Muscle layer of colon (tissue), 2 donors: Measurements from ENCODE around the gene IDH3B.

Experiments used
- H3K27ac ChIP-seq: one replicate; pipeline ENCODE4 v1.7.0; 2013; ENCODE audit warnings: low read depth, mild to moderate bottlenecking, low read length, moderate library complexity
- H3K27me3 ChIP-seq, 2 donors: one replicate each; pipeline ENCODE4 v1.7.0; 2013; ENCODE audit warnings: low read length in 2 of 2, mild to moderate bottlenecking in 2 of 2; ENCODE audit not compliant: insufficient read depth in 2 of 2, control insufficient read depth in 1 of 2
- H3K36me3 ChIP-seq: one replicate; pipeline ENCODE4 v1.7.0; 2013; ENCODE audit warnings: mild to moderate bottlenecking, low read length; ENCODE audit not compliant: insufficient read depth
- H3K4me1 ChIP-seq: one replicate; pipeline ENCODE4 v1.7.0; 2013; ENCODE audit warnings: mild to moderate bottlenecking, low read length; ENCODE audit not compliant: insufficient read depth
- H3K4me3 ChIP-seq, 2 donors: one replicate each; pipeline ENCODE4 v1.7.0; 2013; ENCODE audit warnings: low read length in 2 of 2, low read depth in 1 of 2, mild to moderate bottlenecking in 1 of 2, moderate library complexity in 1 of 2
- H3K9ac ChIP-seq: one replicate; pipeline ENCODE4 v1.7.0; 2013; ENCODE audit warnings: low read length
- H3K9me3 ChIP-seq: one replicate; pipeline ENCODE4 v1.7.0; 2013; ENCODE audit warnings: mild to moderate bottlenecking, low read length
- donor health status: abdominal sarcoma.
- donor health status: Adenocarcinoma of cecum.

Gene IDH3B

DNA sequence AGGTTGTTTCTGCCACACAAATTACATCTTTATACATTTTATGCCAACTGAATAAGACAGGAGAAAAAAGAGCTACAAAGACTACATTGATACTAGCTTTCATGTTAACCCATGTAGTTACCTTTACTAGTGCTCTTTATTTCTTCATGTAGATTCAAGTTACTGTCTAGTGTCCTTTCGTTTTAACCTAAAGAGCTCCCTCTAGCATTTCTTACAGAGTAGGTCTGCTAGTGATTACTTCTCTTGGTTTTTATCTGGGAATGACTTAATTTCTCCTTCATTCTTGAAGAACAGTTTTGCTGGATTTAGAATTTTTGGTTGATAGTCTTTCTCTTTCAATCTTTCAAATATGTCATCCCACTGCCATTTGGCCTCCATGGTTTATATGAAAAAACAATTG lies 32.8 kb downstream of the IDH3B start:
- H3K27ac ChIP-seq: no peak overlapping the region
- H3K9ac ChIP-seq: no peak overlapping the region
- no peaks in the 10 kb centered on the region for H3K9me3 ChIP-seq
- H3K27me3 ChIP-seq: no peaks in the 10 kb centered on the region
- H3K36me3 ChIP-seq: no peaks in the 10 kb centered on the region
- H3K4me3 ChIP-seq: no peak overlapping the region
- no peaks in the 10 kb centered on the region for H3K4me1 ChIP-seq

DNA sequence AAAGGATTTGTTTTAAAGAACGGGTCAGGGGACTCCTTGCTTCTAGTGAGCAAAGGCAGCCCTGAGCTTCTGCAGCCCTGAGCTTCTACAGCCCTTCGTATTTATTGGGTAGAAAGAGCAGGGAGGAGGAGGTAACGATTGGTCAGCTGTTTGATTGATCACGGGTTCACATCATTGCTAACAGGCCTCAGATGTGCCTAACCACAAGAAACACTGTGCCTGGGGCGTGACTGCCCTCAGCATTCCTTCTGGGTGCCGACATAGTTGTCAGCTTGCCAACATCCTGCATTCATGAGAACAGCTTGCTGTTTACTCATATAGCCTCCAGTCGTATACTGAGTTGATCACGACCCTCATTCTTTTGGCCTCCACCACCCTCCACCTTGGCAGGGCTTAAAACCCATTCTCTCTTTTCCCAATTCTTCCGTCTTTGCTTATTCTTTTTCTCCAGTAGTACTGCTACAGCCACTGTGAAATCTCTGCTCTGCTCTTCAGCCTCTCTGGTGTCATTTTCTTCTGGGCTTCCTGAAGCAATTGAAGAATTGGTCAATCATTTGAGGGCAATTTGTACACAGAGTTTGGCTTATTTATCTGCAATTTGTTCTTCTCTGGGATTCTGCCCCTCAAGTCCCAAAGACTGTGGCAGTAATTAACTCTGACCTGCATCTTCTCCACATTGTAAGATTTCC lies 37.0 kb downstream of the IDH3B start:
- Histone ChIP-seq H3K4me1 (no peaks in the 10 kb centered on the region), H3K9me3 (no peaks in the 10 kb centered on the region), H3K9ac (no peak overlapping the region), H3K27ac (no peak overlapping the region), H3K4me3 (no peak overlapping the region), H3K36me3 (no peaks in the 10 kb centered on the region), H3K27me3 (no peaks in the 10 kb centered on the region)

DNA sequence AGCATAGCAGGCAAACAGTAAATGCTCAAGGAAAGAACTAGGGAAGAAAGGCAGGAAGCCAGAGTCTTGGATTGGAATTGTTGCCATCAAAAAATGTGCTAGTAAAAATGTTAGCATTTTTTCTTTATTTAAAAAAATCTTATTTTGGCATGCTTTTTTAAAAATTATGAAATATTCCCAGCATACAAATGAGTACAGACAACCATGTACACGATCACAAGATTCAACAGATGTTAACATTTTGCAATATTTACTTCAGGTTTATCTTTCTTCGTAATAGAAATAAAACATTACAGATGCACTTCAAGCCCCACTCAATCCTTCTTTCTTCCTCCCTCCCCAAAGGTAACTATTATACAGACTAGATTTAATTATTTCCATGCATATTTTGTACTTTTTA lies 39.0 kb downstream of the IDH3B start:
- Histone ChIP-seq H3K27me3 (no peaks in the 10 kb centered on the region), H3K4me1 (no peaks in the 10 kb centered on the region), H3K4me3 (no peak overlapping the region), H3K36me3 (no peaks in the 10 kb centered on the region), H3K27ac (no peak overlapping the region), H3K9me3 (no peaks in the 10 kb centered on the region), H3K9ac (no peak overlapping the region)

DNA sequence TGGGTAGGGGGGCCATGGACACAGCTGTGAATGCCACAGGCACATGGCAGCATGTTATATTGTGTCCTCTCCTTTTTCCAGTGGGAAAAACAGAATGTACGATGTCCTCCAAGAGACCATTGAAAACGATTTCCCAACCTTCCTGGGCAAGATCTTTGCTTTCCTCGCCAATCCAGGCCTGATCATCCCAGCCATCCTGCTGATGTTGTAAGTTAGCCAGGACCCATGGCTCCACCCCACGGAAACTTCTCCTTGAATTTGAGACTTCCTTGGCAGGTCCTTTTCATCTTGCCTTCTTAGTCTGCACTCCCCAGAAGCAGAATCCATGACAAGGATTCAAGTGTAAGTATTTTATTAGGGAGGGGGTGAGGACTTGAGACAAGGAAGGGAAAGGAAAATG lies 39.8 kb downstream of the IDH3B start:
- no peak overlapping the region for H3K9ac ChIP-seq
- no peak overlapping the region for H3K4me3 ChIP-seq
- no peaks in the 10 kb centered on the region for H3K9me3 ChIP-seq
- H3K36me3 ChIP-seq: no peaks in the 10 kb centered on the region
- H3K27me3 ChIP-seq: no peaks in the 10 kb centered on the region
- no peaks in the 10 kb centered on the region for H3K4me1 ChIP-seq
- no peak overlapping the region for H3K27ac ChIP-seq

DNA sequence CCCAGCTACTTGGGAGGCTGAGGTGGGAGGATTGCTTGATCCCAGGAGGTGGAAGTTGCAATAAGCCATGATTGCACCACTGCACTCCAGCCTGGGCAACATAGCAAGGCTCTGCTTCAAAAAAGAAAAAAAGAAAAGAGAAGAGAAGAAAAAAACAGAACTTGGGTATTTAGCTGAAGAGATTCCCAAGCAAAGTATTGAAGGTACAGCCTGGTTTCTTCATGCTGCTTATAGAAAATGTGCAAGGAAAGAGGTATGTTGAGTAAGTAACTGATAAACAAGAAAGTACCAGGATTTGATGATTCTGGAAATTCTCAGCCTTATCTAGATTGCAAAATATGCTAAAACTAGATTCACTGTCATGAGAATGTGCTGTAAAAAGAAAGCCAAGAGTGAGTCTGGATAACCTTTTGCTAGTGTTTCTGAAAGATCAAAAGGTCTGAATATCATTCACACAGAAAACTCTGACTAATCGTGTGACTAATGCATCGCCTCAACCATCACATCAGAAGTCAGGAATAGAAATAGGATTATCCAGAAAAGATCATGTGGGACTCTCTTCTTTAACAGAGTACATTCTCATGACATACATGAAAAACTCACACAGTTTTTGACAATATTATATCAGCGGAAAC lies 43.9 kb downstream of the IDH3B start:
- Histone ChIP-seq H3K27ac (no peak overlapping the region), H3K36me3 (no peaks in the 10 kb centered on the region), H3K4me3 (no peak overlapping the region), H3K27me3 (no peaks in the 10 kb centered on the region), H3K9me3 (no peaks in the 10 kb centered on the region), H3K9ac (no peak overlapping the region), H3K4me1 (no peaks in the 10 kb centered on the region)

DNA sequence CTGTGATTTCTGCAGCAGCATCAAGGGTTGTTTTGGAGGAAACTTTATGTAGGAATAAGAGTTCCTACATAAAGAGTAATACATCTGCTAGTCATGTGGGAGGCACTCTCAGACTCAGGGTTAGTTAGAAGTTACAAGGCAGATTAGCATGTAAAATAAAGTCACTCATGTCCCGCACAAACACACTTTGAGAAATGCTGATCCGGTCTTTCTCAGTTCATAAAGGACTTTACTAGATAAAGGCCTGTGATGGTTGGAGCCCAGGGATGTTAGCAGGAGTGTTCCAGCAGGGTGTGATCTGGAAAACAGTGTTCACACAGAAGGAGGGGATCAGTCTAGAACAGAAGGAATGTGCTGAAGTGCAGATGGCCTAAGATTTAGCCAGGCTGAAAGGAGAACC lies 44.7 kb downstream of the IDH3B start:
- no peaks in the 10 kb centered on the region for H3K27me3 ChIP-seq
- no peak overlapping the region for H3K27ac ChIP-seq
- H3K4me1 ChIP-seq: no peaks in the 10 kb centered on the region
- no peaks in the 10 kb centered on the region for H3K9me3 ChIP-seq
- no peak overlapping the region for H3K9ac ChIP-seq
- no peak overlapping the region for H3K4me3 ChIP-seq
- no peaks in the 10 kb centered on the region for H3K36me3 ChIP-seq

DNA sequence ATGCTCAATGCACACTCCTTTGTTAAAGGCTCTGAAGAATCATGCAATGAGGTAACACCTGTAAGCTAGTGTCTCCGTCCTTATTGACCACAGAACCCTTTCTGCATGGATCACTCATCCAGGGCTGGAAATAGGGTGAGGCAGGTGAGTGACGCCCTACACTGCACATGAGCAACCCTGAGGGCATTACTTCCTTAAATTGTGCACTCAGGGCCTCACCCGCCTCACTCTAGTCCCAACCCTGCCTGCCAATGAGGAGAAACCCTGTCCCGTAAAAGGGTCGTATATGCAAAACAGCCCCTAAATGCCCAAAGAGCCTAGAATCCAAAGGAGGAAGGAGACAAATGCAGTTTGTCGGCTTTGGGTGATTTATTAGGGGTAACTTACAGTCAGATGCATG lies 45.2 kb downstream of the IDH3B start:
- no peaks in the 10 kb centered on the region for H3K36me3 ChIP-seq
- H3K4me1 ChIP-seq: no peaks in the 10 kb centered on the region
- H3K27ac ChIP-seq: no peak overlapping the region
- H3K4me3 ChIP-seq: no peak overlapping the region
- H3K27me3 ChIP-seq: no peaks in the 10 kb centered on the region
- H3K9ac ChIP-seq: no peak overlapping the region
- H3K9me3 ChIP-seq: no peaks in the 10 kb centered on the region

DNA sequence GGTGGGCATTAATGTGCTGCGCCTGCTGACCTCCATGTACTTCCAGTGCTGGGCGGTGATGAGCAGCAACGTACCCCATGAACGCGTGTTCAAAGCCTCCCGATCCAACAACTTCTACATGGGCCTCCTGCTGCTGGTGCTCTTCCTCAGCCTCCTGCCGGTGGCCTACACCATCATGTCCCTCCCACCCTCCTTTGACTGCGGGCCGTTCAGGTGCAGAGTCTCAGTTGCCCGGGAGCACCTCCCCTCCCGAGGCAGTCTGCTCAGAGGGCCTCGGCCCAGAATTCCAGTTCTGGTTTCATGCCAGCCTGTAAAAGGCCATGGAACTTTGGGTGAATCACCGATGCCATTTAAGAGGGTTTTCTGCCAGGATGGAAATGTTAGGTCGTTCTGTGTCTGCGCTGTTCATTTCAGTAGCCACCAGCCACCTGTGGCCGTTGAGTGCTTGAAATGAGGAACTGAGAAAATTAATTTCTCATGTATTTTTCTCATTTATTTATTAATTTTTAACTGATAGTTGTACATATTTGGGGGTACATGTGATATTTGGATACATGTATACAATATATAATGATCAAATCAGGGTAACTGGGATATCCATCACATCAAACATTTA lies 46.8 kb downstream of the IDH3B start:
- H3K36me3 ChIP-seq: no peaks in the 10 kb centered on the region
- H3K4me1 ChIP-seq: no peaks in the 10 kb centered on the region
- no peak overlapping the region for H3K4me3 ChIP-seq
- no peak overlapping the region for H3K27ac ChIP-seq
- no peaks in the 10 kb centered on the region for H3K27me3 ChIP-seq
- H3K9ac ChIP-seq: no peak overlapping the region
- no peaks in the 10 kb centered on the region for H3K9me3 ChIP-seq

DNA sequence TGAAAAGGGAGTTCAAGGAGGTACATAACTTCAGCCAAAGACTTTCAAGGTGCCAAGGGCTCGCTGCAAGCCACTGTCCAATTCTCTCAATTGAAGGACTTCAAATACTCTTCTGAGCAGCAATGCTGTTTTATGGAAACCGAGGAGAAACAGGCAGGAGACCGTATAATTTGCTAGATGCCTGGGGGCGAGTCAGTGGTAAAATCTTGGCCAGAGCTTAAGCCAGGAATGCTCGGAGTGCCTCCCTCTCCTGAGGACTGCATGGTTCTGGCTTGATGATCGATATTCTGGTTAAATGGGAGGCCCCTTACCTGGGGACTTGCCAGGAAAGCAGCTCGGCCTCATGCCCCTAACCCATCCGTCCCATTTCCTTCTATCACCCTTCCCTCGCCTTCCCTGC lies 47.4 kb downstream of the IDH3B start:
- Histone ChIP-seq H3K9ac (no peak overlapping the region), H3K4me1 (no peaks in the 10 kb centered on the region), H3K4me3 (no peak overlapping the region), H3K27me3 (no peaks in the 10 kb centered on the region), H3K9me3 (no peaks in the 10 kb centered on the region), H3K36me3 (no peaks in the 10 kb centered on the region), H3K27ac (no peak overlapping the region)

DNA sequence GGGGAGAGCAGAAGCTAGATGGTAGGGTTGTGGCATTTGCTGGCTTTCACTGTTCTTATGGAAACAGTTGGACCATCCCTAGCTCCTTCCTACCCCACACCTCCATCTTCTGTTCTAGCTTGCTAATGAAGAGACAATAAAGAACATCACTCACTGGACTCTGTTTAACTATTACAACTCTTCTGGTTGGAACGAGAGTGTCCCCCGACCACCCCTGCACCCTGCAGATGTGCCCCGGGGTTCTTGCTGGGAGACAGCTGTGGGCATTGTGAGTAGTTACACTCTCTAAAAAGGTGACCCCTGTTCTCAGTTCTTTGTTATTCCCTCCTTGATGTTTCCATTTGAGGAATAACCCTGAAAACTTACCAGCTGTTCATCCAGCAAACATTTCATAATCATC lies 51.9 kb downstream of the IDH3B start:
- no peaks in the 10 kb centered on the region for H3K4me1 ChIP-seq
- H3K36me3 ChIP-seq: no peaks in the 10 kb centered on the region
- no peak overlapping the region for H3K9ac ChIP-seq
- H3K27me3 ChIP-seq: no peaks in the 10 kb centered on the region
- H3K9me3 ChIP-seq: peaks cover 4% of the 10 kb centered on the region
- no peak overlapping the region for H3K27ac ChIP-seq
- H3K4me3 ChIP-seq: no peak overlapping the region

DNA sequence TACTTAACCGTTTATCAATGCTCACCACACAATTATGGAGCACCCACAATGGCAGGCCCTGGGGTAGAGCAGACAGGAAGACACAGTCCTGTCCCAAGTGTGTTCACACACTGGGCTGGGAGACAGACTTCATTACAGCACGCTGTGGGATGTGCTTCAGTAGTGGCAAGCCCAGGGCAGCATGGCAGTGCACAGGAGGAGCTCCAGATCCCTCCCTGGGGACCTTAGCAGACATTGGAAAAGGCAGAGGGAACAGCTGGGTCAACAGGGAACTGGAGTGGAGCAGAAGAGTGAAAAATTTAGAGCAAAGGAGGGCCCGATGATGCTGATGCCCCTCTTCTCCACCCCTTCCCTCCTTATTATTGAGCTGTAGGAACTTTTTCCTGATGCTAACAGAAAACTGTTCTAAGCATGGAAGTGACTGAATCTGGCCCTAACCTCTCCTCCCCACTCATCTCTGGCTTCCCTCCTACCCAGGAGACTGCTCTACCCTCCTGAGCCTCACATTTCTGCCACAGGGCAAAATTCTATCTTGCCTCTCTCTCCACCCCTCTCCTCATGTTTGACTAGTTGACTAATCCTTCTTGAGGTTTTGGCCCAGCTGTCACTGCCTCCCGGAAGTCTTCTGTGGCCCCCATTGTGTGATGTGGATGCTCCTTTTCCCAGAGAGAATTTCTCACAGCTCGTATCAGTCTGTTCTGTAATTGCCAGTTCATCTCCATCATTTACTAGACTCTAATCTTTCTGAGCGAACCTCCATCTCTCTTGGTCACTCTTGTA lies 52.9 kb downstream of the IDH3B start:
- Histone ChIP-seq H3K9me3 (peaks cover 7% of the 10 kb centered on the region), H3K4me1 (no peaks in the 10 kb centered on the region), H3K27me3 (no peaks in the 10 kb centered on the region), H3K4me3 (no peak overlapping the region), H3K9ac (no peak overlapping the region), H3K27ac (no peak overlapping the region), H3K36me3 (no peaks in the 10 kb centered on the region)
